ENCODE data around the gene DAPK3.
"Not testable (repeated sequence)": the region's sequence is repeated elsewhere in the genome, so short reads cannot be mapped to it uniquely, and the experiment has no call there.

DAPK3 gene

GRCh38 chr19:4012092-4012974 lies 41.4 kb upstream of the DAPK3 start:
- no CpG with 5 or more reads among the region's 27 CpGs for WGBS, 2 donors (ENCODE audit: extremely low coverage in 2 of 2, insufficient read length in 2 of 2, insufficient replicate concordance in 1 of 2)
- Histone ChIP-seq H3K4ac (ENCODE audit: low read length) (no peak overlapping the region), H2BK12ac (ENCODE audit: low read length) (no peak overlapping the region)

GRCh38 chr19:4011430-4011829 lies 40.5 kb upstream of the DAPK3 start:
- Histone ChIP-seq H3K79me1 (ENCODE audit: low read depth, low read length) (peaks cover 56% of the 10 kb centered on the region), H3K36me3 (replicated peaks in 1 of 2; ENCODE audit: control insufficient read depth in 2 of 2, insufficient read depth in 2 of 2, low read length in 2 of 2) (peaks cover 28 to 60% of the 10 kb centered on the region in 2 donors), H3K4me1 (ENCODE audit: control insufficient read depth in 2 of 2, insufficient read depth in 1 of 2, low read depth in 1 of 2, low read length in 2 of 2) (peaks cover 7 to 12% of the 10 kb centered on the region in 2 donors), H2AK5ac (ENCODE audit: low read depth, low read length) (peak overlapping the region; percentile 6)
- H3K4ac ChIP-seq (ENCODE audit: low read length); H2BK15ac ChIP-seq (ENCODE audit: low read length); H2BK5ac ChIP-seq (ENCODE audit: low read length); H3K4me2 ChIP-seq (ENCODE audit: insufficient read depth, low read length, poor library complexity, severe bottlenecking); H3K18ac ChIP-seq (ENCODE audit: low read length); H3K14ac ChIP-seq (ENCODE audit: low read length); H3K9me3 ChIP-seq (replicated peaks in 1 of 2; ENCODE audit: control insufficient read depth in 2 of 2, insufficient read depth in 1 of 2, low read depth in 1 of 2, low read length in 2 of 2); H3K27me3 ChIP-seq (ENCODE audit: control insufficient read depth in 3 of 3, insufficient read depth in 3 of 3, low read depth in 1 of 3, low read length in 3 of 3); H4K91ac ChIP-seq (ENCODE audit: low read depth, low read length, poor library complexity); H2BK12ac ChIP-seq (ENCODE audit: low read length); H2BK120ac ChIP-seq (ENCODE audit: low read depth, low read length); H3K27ac ChIP-seq (replicated peaks; ENCODE audit: low read length); DNase-seq (ENCODE audit: low spot score); H2AFZ ChIP-seq (ENCODE audit: low read length); H3K23ac ChIP-seq (ENCODE audit: low read depth, low read length, poor library complexity); H3K4me3 ChIP-seq (ENCODE audit: low read length in 2 of 2); H4K8ac ChIP-seq (ENCODE audit: low read depth, low read length); H3K9ac ChIP-seq (ENCODE audit: low read depth, low read length, poor library complexity): not testable (repeated sequence)
- WGBS, 2 donors (ENCODE audit: extremely low coverage in 2 of 2, insufficient read length in 2 of 2, insufficient replicate concordance in 1 of 2): no CpG with 5 or more reads among the region's 6 CpGs

More at GRCh38 chr19:4012092-4012974, 41.4 kb upstream of the DAPK3 start:
- H4K91ac ChIP-seq (ENCODE audit: low read depth, low read length, poor library complexity): no peak overlapping the region
- peaks cover 55% of the 10 kb centered on the region for H3K79me1 ChIP-seq (ENCODE audit: low read depth, low read length)
- peaks cover 32 to 66% of the 10 kb centered on the region in 2 donors for H3K36me3 ChIP-seq (replicated peaks in 1 of 2; ENCODE audit: control insufficient read depth in 2 of 2, insufficient read depth in 2 of 2, low read length in 2 of 2)
- no peak overlapping the region for H3K18ac ChIP-seq (ENCODE audit: low read length)
- H3K9me3 ChIP-seq (replicated peaks in 1 of 2; ENCODE audit: control insufficient read depth in 2 of 2, insufficient read depth in 1 of 2, low read depth in 1 of 2, low read length in 2 of 2): no peaks in the 10 kb centered on the region
- H3K9ac ChIP-seq (ENCODE audit: low read depth, low read length, poor library complexity): no peak overlapping the region
- H3K23ac ChIP-seq (ENCODE audit: low read depth, low read length, poor library complexity): no peak overlapping the region
- H4K8ac ChIP-seq (ENCODE audit: low read depth, low read length): no peak overlapping the region
- H3K4me1 ChIP-seq (ENCODE audit: control insufficient read depth in 2 of 2, insufficient read depth in 1 of 2, low read depth in 1 of 2, low read length in 2 of 2): peaks cover 7 to 12% of the 10 kb centered on the region in 2 donors
- no peak overlapping the region for H3K14ac ChIP-seq (ENCODE audit: low read length)
- no peak overlapping the region for H3K4me3 ChIP-seq (ENCODE audit: low read length in 2 of 2)
- DNase-seq (ENCODE audit: low spot score): no peak
- H2BK120ac ChIP-seq (ENCODE audit: low read depth, low read length): no peak overlapping the region
- no peak overlapping the region for H2AFZ ChIP-seq (ENCODE audit: low read length)
- no peak overlapping the region for H3K4me2 ChIP-seq (ENCODE audit: insufficient read depth, low read length, poor library complexity, severe bottlenecking)
- no peaks in the 10 kb centered on the region for H3K27me3 ChIP-seq (ENCODE audit: control insufficient read depth in 3 of 3, insufficient read depth in 3 of 3, low read depth in 1 of 3, low read length in 3 of 3)
- no peak overlapping the region for H3K27ac ChIP-seq (replicated peaks; ENCODE audit: low read length)
- H2BK5ac ChIP-seq (ENCODE audit: low read length): no peak overlapping the region
- H2AK5ac ChIP-seq (ENCODE audit: low read depth, low read length): no peak overlapping the region
- no peak overlapping the region for H2BK15ac ChIP-seq (ENCODE audit: low read length)

GRCh38 chr19:4010808-4011110 lies 39.9 kb upstream of the DAPK3 start:
- H3K27me3 ChIP-seq (ENCODE audit: control insufficient read depth in 3 of 3, insufficient read depth in 3 of 3, low read depth in 1 of 3, low read length in 3 of 3): no peaks in the 10 kb centered on the region

DNA sequence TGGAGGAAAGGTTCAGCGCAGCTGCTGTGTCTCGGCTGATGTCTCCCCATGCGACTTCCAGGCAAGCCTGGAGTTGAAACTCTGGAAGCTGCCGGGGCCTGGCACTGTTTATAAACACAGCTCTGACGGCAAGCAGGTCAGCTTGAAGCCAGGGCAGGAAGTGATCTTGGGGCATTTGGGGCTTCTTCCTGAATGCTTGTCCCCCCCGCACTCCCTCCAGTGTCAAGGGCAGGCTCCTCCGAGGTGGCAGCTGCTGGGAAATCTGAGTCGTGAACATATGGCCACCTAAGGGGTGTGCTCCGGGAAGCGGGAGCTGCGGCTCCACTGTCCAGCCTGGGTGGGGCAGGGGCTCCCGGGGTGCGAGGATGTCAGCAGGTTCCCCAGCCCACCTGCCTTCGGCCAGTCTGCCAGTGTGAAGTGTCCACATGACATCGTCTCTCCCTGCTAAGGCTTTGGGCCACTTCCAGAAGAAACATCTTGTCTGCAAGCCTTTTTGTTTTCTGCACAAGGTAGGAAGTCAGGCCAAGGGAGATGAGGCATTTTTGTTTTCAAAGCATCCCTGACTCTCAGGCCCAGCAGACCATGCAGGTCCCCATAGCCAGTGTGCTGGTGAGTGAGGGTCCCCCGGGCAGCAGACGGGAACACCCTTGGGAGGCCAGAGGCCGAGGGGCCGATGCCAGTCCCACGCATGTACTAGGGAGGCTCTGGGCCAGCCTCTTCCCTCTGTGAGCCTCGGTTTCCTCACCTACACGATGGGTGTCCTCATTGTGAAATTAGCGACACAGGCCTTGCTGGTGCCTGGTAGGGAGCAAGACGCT lies 39.3 kb upstream of the DAPK3 start:
- H2AFZ ChIP-seq (ENCODE audit: low read length): no peak overlapping the region
- H3K4me3 ChIP-seq (ENCODE audit: low read length in 2 of 2): peak overlapping the region in 1 of 2 donors; percentile 86
- no peak for DNase-seq (ENCODE audit: low spot score)
- H3K79me1 ChIP-seq (ENCODE audit: low read depth, low read length): peaks cover 48% of the 10 kb centered on the region
- no peak overlapping the region for H4K8ac ChIP-seq (ENCODE audit: low read depth, low read length)
- H3K4me2 ChIP-seq (ENCODE audit: insufficient read depth, low read length, poor library complexity, severe bottlenecking): no peak overlapping the region
- peaks cover 25 to 48% of the 10 kb centered on the region in 2 donors for H3K36me3 ChIP-seq (replicated peaks in 1 of 2; ENCODE audit: control insufficient read depth in 2 of 2, insufficient read depth in 2 of 2, low read length in 2 of 2)
- no peak overlapping the region for H2BK12ac ChIP-seq (ENCODE audit: low read length)
- WGBS, 2 donors (ENCODE audit: extremely low coverage in 2 of 2, insufficient read length in 2 of 2, insufficient replicate concordance in 1 of 2): no CpG with 5 or more reads among the region's 24 CpGs
- H3K4me1 ChIP-seq (ENCODE audit: control insufficient read depth in 2 of 2, insufficient read depth in 1 of 2, low read depth in 1 of 2, low read length in 2 of 2): peaks cover 7 to 12% of the 10 kb centered on the region in 2 donors
- no peak overlapping the region for H3K4ac ChIP-seq (ENCODE audit: low read length)
- H3K27ac ChIP-seq (replicated peaks; ENCODE audit: low read length): no peak overlapping the region
- H3K14ac ChIP-seq (ENCODE audit: low read length): no peak overlapping the region
- no peak overlapping the region for H2BK15ac ChIP-seq (ENCODE audit: low read length)
- H2BK5ac ChIP-seq (ENCODE audit: low read length): no peak overlapping the region
- H3K27me3 ChIP-seq (ENCODE audit: control insufficient read depth in 3 of 3, insufficient read depth in 3 of 3, low read depth in 1 of 3, low read length in 3 of 3): no peaks in the 10 kb centered on the region
- peak overlapping the region; percentile 44 for H3K9ac ChIP-seq (ENCODE audit: low read depth, low read length, poor library complexity)
- no peak overlapping the region for H3K18ac ChIP-seq (ENCODE audit: low read length)
- peak overlapping the region; percentile 31 for H3K23ac ChIP-seq (ENCODE audit: low read depth, low read length, poor library complexity)
- peak overlapping the region; percentile 81 for H2BK120ac ChIP-seq (ENCODE audit: low read depth, low read length)
- no peak overlapping the region for H4K91ac ChIP-seq (ENCODE audit: low read depth, low read length, poor library complexity)
- H3K9me3 ChIP-seq (replicated peaks in 1 of 2; ENCODE audit: control insufficient read depth in 2 of 2, insufficient read depth in 1 of 2, low read depth in 1 of 2, low read length in 2 of 2): no peaks in the 10 kb centered on the region
- H2AK5ac ChIP-seq (ENCODE audit: low read depth, low read length): no peak overlapping the region

More at GRCh38 chr19:4010808-4011110, 39.9 kb upstream of the DAPK3 start:
- H3K9ac ChIP-seq (ENCODE audit: low read depth, low read length, poor library complexity): peak overlapping the region; percentile 44
- H3K27ac ChIP-seq (replicated peaks; ENCODE audit: low read length): no peak overlapping the region
- H2AFZ ChIP-seq (ENCODE audit: low read length): no peak overlapping the region
- H4K8ac ChIP-seq (ENCODE audit: low read depth, low read length): no peak overlapping the region
- no peak overlapping the region for H3K4me2 ChIP-seq (ENCODE audit: insufficient read depth, low read length, poor library complexity, severe bottlenecking)
- no peak overlapping the region for H3K4me3 ChIP-seq (ENCODE audit: low read length in 2 of 2)
- H3K4me1 ChIP-seq (ENCODE audit: control insufficient read depth in 2 of 2, insufficient read depth in 1 of 2, low read depth in 1 of 2, low read length in 2 of 2): peaks cover 7 to 12% of the 10 kb centered on the region in 2 donors
- no peak overlapping the region for H3K23ac ChIP-seq (ENCODE audit: low read depth, low read length, poor library complexity)
- peak overlapping the region; percentile 81 for H2BK120ac ChIP-seq (ENCODE audit: low read depth, low read length)
- no peaks in the 10 kb centered on the region for H3K9me3 ChIP-seq (replicated peaks in 1 of 2; ENCODE audit: control insufficient read depth in 2 of 2, insufficient read depth in 1 of 2, low read depth in 1 of 2, low read length in 2 of 2)
- peaks cover 26 to 54% of the 10 kb centered on the region in 2 donors for H3K36me3 ChIP-seq (replicated peaks in 1 of 2; ENCODE audit: control insufficient read depth in 2 of 2, insufficient read depth in 2 of 2, low read length in 2 of 2)
- H2BK15ac ChIP-seq (ENCODE audit: low read length): no peak overlapping the region
- no CpG with 5 or more reads among the region's 14 CpGs for WGBS, 2 donors (ENCODE audit: extremely low coverage in 2 of 2, insufficient read length in 2 of 2, insufficient replicate concordance in 1 of 2)
- no peak overlapping the region for H2BK5ac ChIP-seq (ENCODE audit: low read length)
- no peak overlapping the region for H3K14ac ChIP-seq (ENCODE audit: low read length)
- no peak overlapping the region for H2AK5ac ChIP-seq (ENCODE audit: low read depth, low read length)
- no peak for DNase-seq (ENCODE audit: low spot score)
- no peak overlapping the region for H3K4ac ChIP-seq (ENCODE audit: low read length)
- no peak overlapping the region for H3K18ac ChIP-seq (ENCODE audit: low read length)
- H2BK12ac ChIP-seq (ENCODE audit: low read length): no peak overlapping the region
- no peak overlapping the region for H4K91ac ChIP-seq (ENCODE audit: low read depth, low read length, poor library complexity)
- peaks cover 52% of the 10 kb centered on the region for H3K79me1 ChIP-seq (ENCODE audit: low read depth, low read length)
